ENCODE measurements around the gene TOR1AIP2. TPM values are rescaled to one million over a fixed set of nuclear protein-coding genes. Genes with fewer than 3 reads are reported as not detected.

The TOR1AIP2 gene
- total RNA-seq, 4 donors from 2014 or later: 70.1 to 115 (median 86.9) TPM

GRCh38 chr1:179817789-179818188, 59.8 kb downstream of the TOR1AIP2 start:
- intact Hi-C loops (cut with DNase I): loop anchor here (10.0 kb wide), 1 partner anchor 57 kb away; the partner anchor contains the start of gene TOR1AIP2
- H3K4me3 ChIP-seq (replicated peaks in 1 of 3): no peak overlapping the region
- no peak for DNase-seq
- H3K4me1 ChIP-seq: peaks cover 16 to 21% of the 10 kb centered on the region in 2 donors
- H3K36me3 ChIP-seq: no peaks in the 10 kb centered on the region
- no peaks in the 10 kb centered on the region for H3K27me3 ChIP-seq
- WGBS, 2 donors: 78 to 91% methylated on average over 7 to 8 of the region's 8 CpGs
- H3K27ac ChIP-seq: no peak overlapping the region
- H3K9me3 ChIP-seq: no peaks in the 10 kb centered on the region
- TF ChIP-seq POLR2A (IDR thresholded peaks at IDR 0.05): no peak

- intact Hi-C loops (cut with DNase I): loop anchor here (10.0 kb wide), 1 partner anchor 58 kb away; the partner anchor contains the start of gene TOR1AIP2
- no peak for DNase-seq
- Histone ChIP-seq H3K4me1 (peaks cover 16 to 21% of the 10 kb centered on the region in 2 donors), H3K27ac (no peak overlapping the region), H3K27me3 (no peaks in the 10 kb centered on the region), H3K36me3 (no peaks in the 10 kb centered on the region), H3K9me3 (no peaks in the 10 kb centered on the region), H3K4me3 (replicated peaks in 1 of 3) (no peak overlapping the region)
- 91 to 93% methylated on average over 8 of the region's 8 CpGs for WGBS, 2 donors
- TF ChIP-seq CTCF (IDR thresholded peaks at IDR 0.05) (no peak), POLR2A (IDR thresholded peaks at IDR 0.05) (no peak)
These were observed 60.5 kb downstream of the TOR1AIP2 start for GRCh38 chr1:179817056-179817455.

GRCh38 chr1:179816196-179816960, 61.2 kb downstream of the TOR1AIP2 start:
- Histone ChIP-seq H3K4me1 (peaks cover 16 to 21% of the 10 kb centered on the region in 2 donors), H3K9me3 (no peaks in the 10 kb centered on the region), H3K4me3 (replicated peaks in 1 of 3) (no peak overlapping the region), H3K27ac (peak overlapping the region; percentile 26 to 67 (median 41)), H3K27me3 (no peaks in the 10 kb centered on the region), H3K36me3 (no peaks in the 10 kb centered on the region)
- TF ChIP-seq POLR2A (IDR thresholded peaks at IDR 0.05) (peak in 1 of 2 donors; percentile 42), CTCF (IDR thresholded peaks at IDR 0.05) (no peak)
- WGBS, 2 donors: 37 to 51% methylated on average over 15 to 16 of the region's 17 CpGs
- intact Hi-C loops (cut with DNase I): loop anchor here (10.0 kb wide), 1 partner anchor 58 kb away; the partner anchor contains the start of gene TOR1AIP2
- DNase-seq: peak; percentile 96 to 97

- H3K36me3 ChIP-seq: no peaks in the 10 kb centered on the region
- DNase-seq: no peak
- TF ChIP-seq POLR2A (IDR thresholded peaks at IDR 0.05) (no peak), CTCF (IDR thresholded peaks at IDR 0.05) (no peak)
- peak overlapping the region; percentile 26 to 67 (median 41) for H3K27ac ChIP-seq
- H3K4me1 ChIP-seq: peaks cover 16 to 21% of the 10 kb centered on the region in 2 donors
- intact Hi-C loops (cut with DNase I): loop anchor here (10.0 kb wide), 1 partner anchor 59 kb away; the partner anchor contains the start of gene TOR1AIP2
- no peaks in the 10 kb centered on the region for H3K9me3 ChIP-seq
- H3K4me3 ChIP-seq (replicated peaks in 1 of 3): peak overlapping the region in 1 of 3 donors; percentile 29
- 35 to 50% methylated on average over 3 to 5 of the region's 5 CpGs for WGBS, 2 donors
- no peaks in the 10 kb centered on the region for H3K27me3 ChIP-seq
These were observed 62.0 kb downstream of the TOR1AIP2 start for GRCh38 chr1:179815641-179816040.

- Histone ChIP-seq H3K9me3 (no peaks in the 10 kb centered on the region), H3K4me3 (replicated peaks in 1 of 3) (peak overlapping the region in 1 of 3 donors; percentile 29), H3K27me3 (no peaks in the 10 kb centered on the region), H3K27ac (peak overlapping the region; percentile 16 to 67 (median 58)), H3K4me1 (peaks cover 16 to 23% of the 10 kb centered on the region in 2 donors), H3K36me3 (no peaks in the 10 kb centered on the region)
- 1% methylated on average over 16 of the region's 16 CpGs for WGBS, 2 donors
- intact Hi-C loops (cut with DNase I): loop anchor here (10.0 kb wide), 1 partner anchor 60 kb away; the partner anchor contains the start of gene TOR1AIP2
- no peak for DNase-seq
- TF ChIP-seq CTCF (IDR thresholded peaks at IDR 0.05) (no peak), POLR2A (IDR thresholded peaks at IDR 0.05) (no peak)
These were observed 63.1 kb downstream of the TOR1AIP2 start for GRCh38 chr1:179814546-179814838.

All from thyroid gland (tissue), 4 donors.